ENCODE results near the gene MET.

- TF ChIP-seq CTCF (IDR thresholded peaks at IDR 0.05; ENCODE audit: poor library complexity, severe bottlenecking): no peak
- no peak for TF ChIP-seq RAD21 (conservative IDR thresholded peaks at IDR 0.05)
- no peak for TF ChIP-seq REST (IDR thresholded peaks at IDR 0.05; ENCODE audit: borderline replicate concordance)
- no peak for TF ChIP-seq EZH2 (IDR thresholded peaks at IDR 0.05; ENCODE audit: borderline replicate concordance, insufficient read depth, low read length, poor library complexity, severe bottlenecking)
- TF ChIP-seq EP300 (conservative IDR thresholded peaks at IDR 0.05; ENCODE audit: poor library complexity, severe bottlenecking): no peak
- TF ChIP-seq SMC3 (conservative IDR thresholded peaks at IDR 0.05; ENCODE audit: poor library complexity): no peak
- TF ChIP-seq TAF1 (IDR thresholded peaks at IDR 0.05; ENCODE audit: low read depth): no peak
- TF ChIP-seq MXI1 (conservative IDR thresholded peaks at IDR 0.05; ENCODE audit: poor library complexity, severe bottlenecking): no peak
These were observed 118.0 kb downstream of the MET start for GRCh38 chr7:116790025-116790424.
